Measurements from ENCODE around the gene SEH1L. TPM values are rescaled to one million over a fixed set of nuclear protein-coding genes. Genes with fewer than 3 reads are reported as not detected.

The SEH1L gene
- total and polyA plus RNA-seq, 3 experiments from 2014 or later: 25.9 to 141 (median 132) TPM

DNA sequence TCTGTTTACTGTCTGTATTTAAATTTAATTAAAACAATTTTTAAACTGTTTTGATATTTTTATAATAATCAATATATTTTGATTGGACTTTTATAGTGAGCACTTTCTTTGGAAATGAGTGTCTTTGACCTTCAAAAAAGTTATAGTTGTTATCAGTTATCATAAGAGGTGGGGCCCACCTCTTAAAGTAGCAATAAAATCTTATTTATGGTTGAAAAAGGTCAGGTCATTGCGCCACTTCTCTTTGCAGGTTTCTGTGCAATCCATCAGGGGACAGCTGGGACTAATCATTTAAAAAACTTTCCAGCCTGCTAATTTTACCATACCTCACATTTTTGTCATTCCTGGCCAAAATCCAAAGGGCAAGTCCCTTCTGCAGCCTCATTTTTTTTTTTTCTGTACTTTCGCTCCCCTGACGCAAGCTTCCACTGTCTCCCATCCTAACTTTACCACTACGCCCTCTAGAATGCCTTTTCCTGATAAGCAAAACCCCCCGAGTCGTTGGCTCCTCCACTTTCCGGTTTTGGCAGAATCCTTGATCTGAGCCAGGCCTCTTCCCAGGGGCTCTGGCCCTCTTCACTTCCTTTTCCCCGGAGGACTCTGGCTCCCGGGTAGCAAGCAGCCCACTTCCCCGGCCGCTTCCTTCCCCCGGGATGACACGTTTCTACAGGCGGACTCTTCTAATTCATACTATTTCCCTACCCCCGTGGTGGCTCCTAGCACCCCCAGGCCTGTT, 1.1 kb upstream of the SEH1L start:
- peak in 1 of 5 donors; percentile 6 for DNase-seq
- Mint-ChIP-seq H3K27ac (peak overlapping the region; percentile 94 to 100 (median 98)), H3K27me3 (peaks cover 0 to 9% of the 10 kb centered on the region in 2 donors), H3K36me3 (peaks cover 0 to 10% (median 0%) of the 10 kb centered on the region in 3 donors), H3K9me3 (peaks cover 0 to 2% (median 0%) of the 10 kb centered on the region in 5 donors), H3K4me3 (peak overlapping the region; percentile 90 to 96 (median 94)), H3K4me1 (peaks cover 22 to 40% (median 37%) of the 10 kb centered on the region in 3 donors)
- H3K4me1 ChIP-seq (ENCODE audit: insufficient read depth, low read length): peaks cover 32% of the 10 kb centered on the region
- H3K27me3 ChIP-seq (ENCODE audit: insufficient read depth, low read length, poor library complexity, severe bottlenecking): no peaks in the 10 kb centered on the region
- ChIA-PET POLR2A (interaction anchor here (0.5 to 2.7 kb wide), 3 partner anchors 44 to 666 kb away, joined by 3 to 13 read pairs (median 11); partner anchors contain the start of genes AFG3L2 and CEP192), CTCF (no interaction called here)
- H3K36me3 ChIP-seq (ENCODE audit: insufficient read depth, low read length): no peaks in the 10 kb centered on the region
- H3K4me3 ChIP-seq (ENCODE audit: low read length): peak overlapping the region; percentile 84
- H3K9me3 ChIP-seq (ENCODE audit: low read length): no peaks in the 10 kb centered on the region
- peak overlapping the region; percentile 90 for H3K27ac ChIP-seq (ENCODE audit: low read depth, low read length)

- H3K9me3 Mint-ChIP-seq: peaks cover 0 to 2% (median 0%) of the 10 kb centered on the region in 5 donors
- ChIA-PET POLR2A (interaction anchor here (0.6 to 2.7 kb wide), 10 partner anchors 13 to 1041 kb away, joined by 3 to 29 read pairs (median 6); partner anchors contain the start of genes AFG3L2, CEP192, CEP76 and PRELID3A), CTCF (interaction anchor here (0.7 to 1.2 kb wide), 4 partner anchors 42 to 236 kb away, joined by 3 to 5 read pairs (median 3); partner anchors contain the start of genes CEP192 and PTPN2)
- peak overlapping the region; percentile 79 for H3K4me3 ChIP-seq (ENCODE audit: low read length)
- H3K4me3 Mint-ChIP-seq: peak overlapping the region; percentile 90 to 96 (median 94)
- H3K4me1 ChIP-seq (ENCODE audit: insufficient read depth, low read length): peaks cover 32% of the 10 kb centered on the region
- H3K4me1 Mint-ChIP-seq: peaks cover 24 to 45% (median 41%) of the 10 kb centered on the region in 3 donors
- peak; percentile 98 to 99 (median 99) for DNase-seq
- H3K9me3 ChIP-seq (ENCODE audit: low read length): no peaks in the 10 kb centered on the region
- no peaks in the 10 kb centered on the region for H3K36me3 ChIP-seq (ENCODE audit: insufficient read depth, low read length)
- H3K27ac ChIP-seq (ENCODE audit: low read depth, low read length): peak overlapping the region; percentile 84
- no peaks in the 10 kb centered on the region for H3K27me3 ChIP-seq (ENCODE audit: insufficient read depth, low read length, poor library complexity, severe bottlenecking)
- peaks cover 2 to 16% (median 4%) of the 10 kb centered on the region in 3 donors for H3K36me3 Mint-ChIP-seq
- peak overlapping the region; percentile 94 to 100 (median 97) for H3K27ac Mint-ChIP-seq
- H3K27me3 Mint-ChIP-seq: peaks cover 0 to 9% of the 10 kb centered on the region in 2 donors
Measured at GRCh38 chr18:12948050-12948804, 416 bp downstream of the SEH1L start.

DNA sequence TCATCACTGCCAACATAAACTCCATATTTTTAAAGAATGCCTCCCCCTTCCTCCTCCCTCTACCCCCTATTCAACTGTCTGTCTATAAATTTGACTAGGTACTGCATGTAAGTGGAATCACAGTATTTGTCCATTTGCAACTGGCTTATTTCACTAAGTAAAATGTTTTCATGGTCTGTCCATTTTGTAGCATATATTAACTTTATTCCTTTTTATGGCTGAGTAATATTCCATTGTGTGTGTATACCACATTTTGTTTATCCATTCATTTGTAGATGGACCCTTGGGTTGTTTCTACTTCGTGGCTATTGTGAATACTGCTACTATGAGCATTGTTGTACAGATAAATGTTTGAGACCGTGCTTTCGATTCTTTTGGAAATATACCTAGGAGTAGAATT, 10.7 kb downstream of the SEH1L start:
- H3K9me3 ChIP-seq (ENCODE audit: low read length): no peaks in the 10 kb centered on the region
- H3K4me1 ChIP-seq (ENCODE audit: insufficient read depth, low read length): no peaks in the 10 kb centered on the region
- H3K4me3 Mint-ChIP-seq: no peak overlapping the region
- no peaks in the 10 kb centered on the region for H3K9me3 Mint-ChIP-seq
- H3K27ac ChIP-seq (ENCODE audit: low read depth, low read length): no peak overlapping the region
- no peaks in the 10 kb centered on the region for H3K27me3 ChIP-seq (ENCODE audit: insufficient read depth, low read length, poor library complexity, severe bottlenecking)
- peaks cover 3 to 27% (median 26%) of the 10 kb centered on the region in 3 donors for H3K4me1 Mint-ChIP-seq
- peaks cover 12% of the 10 kb centered on the region for H3K36me3 ChIP-seq (ENCODE audit: insufficient read depth, low read length)
- H3K4me3 ChIP-seq (ENCODE audit: low read length): no peak overlapping the region
- no peak overlapping the region for H3K27ac Mint-ChIP-seq
- no peaks in the 10 kb centered on the region for H3K27me3 Mint-ChIP-seq
- CTCF ChIA-PET: no interaction called here
- POLR2A ChIA-PET: no interaction called here
- no peak for DNase-seq
- peaks cover 14 to 49% (median 17%) of the 10 kb centered on the region in 3 donors for H3K36me3 Mint-ChIP-seq

DNA sequence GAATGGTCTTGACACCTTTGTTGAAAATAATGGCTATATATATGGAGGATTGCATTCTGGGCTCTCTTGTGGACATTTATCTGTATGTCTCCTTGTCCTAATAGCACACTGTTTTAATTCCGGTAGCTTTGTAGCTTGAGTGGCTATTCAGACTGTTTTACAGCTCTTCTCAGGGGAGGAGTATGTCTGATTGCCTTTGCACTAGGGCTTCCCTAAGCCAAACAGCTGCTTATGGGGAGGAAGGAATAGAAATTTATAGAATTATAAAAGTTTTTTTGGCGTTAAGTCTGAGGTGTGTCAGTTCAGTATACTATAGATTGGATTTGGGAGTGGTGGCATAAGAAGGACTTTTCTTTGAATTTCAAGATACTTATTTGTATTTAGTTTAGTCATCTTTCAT, 12.6 kb downstream of the SEH1L start:
- no peak overlapping the region for H3K27ac Mint-ChIP-seq
- no peaks in the 10 kb centered on the region for H3K9me3 Mint-ChIP-seq
- CTCF ChIA-PET: no interaction called here
- Histone ChIP-seq H3K9me3 (ENCODE audit: low read length) (no peaks in the 10 kb centered on the region), H3K27me3 (ENCODE audit: insufficient read depth, low read length, poor library complexity, severe bottlenecking) (no peaks in the 10 kb centered on the region), H3K27ac (ENCODE audit: low read depth, low read length) (no peak overlapping the region), H3K4me3 (ENCODE audit: low read length) (no peak overlapping the region), H3K36me3 (ENCODE audit: insufficient read depth, low read length) (peaks cover 15% of the 10 kb centered on the region), H3K4me1 (ENCODE audit: insufficient read depth, low read length) (no peaks in the 10 kb centered on the region)
- DNase-seq: no peak
- peaks cover 3 to 26% (median 22%) of the 10 kb centered on the region in 3 donors for H3K4me1 Mint-ChIP-seq
- POLR2A ChIA-PET: no interaction called here
- peaks cover 14 to 59% (median 17%) of the 10 kb centered on the region in 3 donors for H3K36me3 Mint-ChIP-seq
- no peaks in the 10 kb centered on the region for H3K27me3 Mint-ChIP-seq
- H3K4me3 Mint-ChIP-seq: no peak overlapping the region

- H3K27ac Mint-ChIP-seq: no peak overlapping the region
- ChIA-PET POLR2A (no interaction called here), CTCF (no interaction called here)
- H3K4me1 Mint-ChIP-seq: peaks cover 3 to 26% (median 22%) of the 10 kb centered on the region in 3 donors
- Histone ChIP-seq H3K36me3 (ENCODE audit: insufficient read depth, low read length) (peaks cover 16% of the 10 kb centered on the region), H3K9me3 (ENCODE audit: low read length) (no peaks in the 10 kb centered on the region), H3K4me3 (ENCODE audit: low read length) (no peak overlapping the region), H3K4me1 (ENCODE audit: insufficient read depth, low read length) (no peaks in the 10 kb centered on the region), H3K27me3 (ENCODE audit: insufficient read depth, low read length, poor library complexity, severe bottlenecking) (no peaks in the 10 kb centered on the region), H3K27ac (ENCODE audit: low read depth, low read length) (no peak overlapping the region)
- H3K36me3 Mint-ChIP-seq: peaks cover 14 to 61% (median 16%) of the 10 kb centered on the region in 3 donors
- no peak for DNase-seq
- H3K4me3 Mint-ChIP-seq: no peak overlapping the region
- no peaks in the 10 kb centered on the region for H3K9me3 Mint-ChIP-seq
- H3K27me3 Mint-ChIP-seq: no peaks in the 10 kb centered on the region
Measured at GRCh38 chr18:12960853-12961397, 13.1 kb downstream of the SEH1L start.

DNA sequence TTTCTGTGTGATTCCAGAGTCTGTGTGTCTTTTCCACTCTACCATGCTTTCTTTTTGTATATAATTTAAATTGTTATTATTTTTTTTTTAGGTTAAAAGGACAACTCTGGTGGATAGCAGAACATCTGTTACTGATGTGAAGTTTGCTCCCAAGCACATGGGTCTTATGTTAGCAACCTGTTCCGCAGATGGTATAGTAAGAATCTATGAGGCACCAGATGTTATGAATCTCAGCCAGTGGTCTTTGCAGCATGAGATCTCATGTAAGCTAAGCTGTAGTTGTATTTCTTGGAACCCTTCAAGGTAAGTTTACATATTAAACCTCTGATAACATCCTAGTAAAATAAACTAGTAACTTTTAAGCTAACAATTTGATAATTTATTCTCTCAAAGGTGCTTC, 15.3 kb downstream of the SEH1L start:
- no peaks in the 10 kb centered on the region for H3K4me1 ChIP-seq (ENCODE audit: insufficient read depth, low read length)
- H3K4me3 ChIP-seq (ENCODE audit: low read length): no peak overlapping the region
- Mint-ChIP-seq H3K9me3 (no peaks in the 10 kb centered on the region), H3K4me1 (peaks cover 3 to 27% (median 18%) of the 10 kb centered on the region in 3 donors), H3K27ac (peak overlapping the region in 1 of 8 donors; percentile 41), H3K4me3 (no peak overlapping the region), H3K27me3 (no peaks in the 10 kb centered on the region), H3K36me3 (peaks cover 12 to 69% (median 20%) of the 10 kb centered on the region in 3 donors)
- H3K9me3 ChIP-seq (ENCODE audit: low read length): no peaks in the 10 kb centered on the region
- ChIA-PET CTCF (interaction anchor here (0.6 to 1.6 kb wide), 2 partner anchors 10 to 28 kb away, joined by 3 to 4 read pairs; no protein-coding TSS in a partner anchor), POLR2A (interaction anchor here (0.7 kb wide), 1 partner anchor 124 kb away, joined by 3 read pairs; no protein-coding TSS in a partner anchor)
- H3K27me3 ChIP-seq (ENCODE audit: insufficient read depth, low read length, poor library complexity, severe bottlenecking): no peaks in the 10 kb centered on the region
- no peak overlapping the region for H3K27ac ChIP-seq (ENCODE audit: low read depth, low read length)
- H3K36me3 ChIP-seq (ENCODE audit: insufficient read depth, low read length): peaks cover 16% of the 10 kb centered on the region
- no peak for DNase-seq

- H3K4me3 Mint-ChIP-seq: no peak overlapping the region
- H3K4me3 ChIP-seq (ENCODE audit: low read length): no peak overlapping the region
- H3K9me3 Mint-ChIP-seq: no peaks in the 10 kb centered on the region
- no peaks in the 10 kb centered on the region for H3K27me3 ChIP-seq (ENCODE audit: insufficient read depth, low read length, poor library complexity, severe bottlenecking)
- H3K4me1 Mint-ChIP-seq: peaks cover 0 to 19% (median 4%) of the 10 kb centered on the region in 3 donors
- DNase-seq: no peak
- no peaks in the 10 kb centered on the region for H3K9me3 ChIP-seq (ENCODE audit: low read length)
- H3K4me1 ChIP-seq (ENCODE audit: insufficient read depth, low read length): no peaks in the 10 kb centered on the region
- H3K36me3 ChIP-seq (ENCODE audit: insufficient read depth, low read length): peaks cover 15% of the 10 kb centered on the region
- POLR2A ChIA-PET: no interaction called here
- no peaks in the 10 kb centered on the region for H3K27me3 Mint-ChIP-seq
- H3K36me3 Mint-ChIP-seq: peaks cover 7 to 71% (median 26%) of the 10 kb centered on the region in 3 donors
- H3K27ac Mint-ChIP-seq: peak overlapping the region in 3 of 8 donors; percentile 5 to 32 (median 12)
- no peak overlapping the region for H3K27ac ChIP-seq (ENCODE audit: low read depth, low read length)
- CTCF ChIA-PET: no interaction called here
Measured at GRCh38 chr18:12968115-12968514, 20.3 kb downstream of the SEH1L start.

Data from CD8-positive, alpha-beta memory T cell (primary cell).